Brain microvascular endothelial cell (primary cell): Measurements from ENCODE around the gene STEAP2.

ENCODE experiments used
- DNase-seq: peaks from one replicate; pipeline ENCODE4 v3.0.0-alpha.2; 2020
- H3K27ac ChIP-seq: fragments of 250-450 bp; sonication (Bioruptor Pico); 2 replicates; pipeline ENCODE4 v1.5.1; 2020; ENCODE audit warnings: mild to moderate bottlenecking, moderate library complexity
- H3K27me3 ChIP-seq: fragments of 250-450 bp; sonication (Bioruptor Pico); replicated peaks from 2 replicates; pipeline ENCODE4 v1.5.1; 2020; ENCODE audit warnings: mild to moderate bottlenecking
- H3K36me3 ChIP-seq: fragments of 250-450 bp; sonication (Bioruptor Pico); replicated peaks from 2 replicates; pipeline ENCODE4 v1.5.1; 2020; ENCODE audit warnings: mild to moderate bottlenecking
- H3K4me3 ChIP-seq: 2 replicates; pipeline ENCODE4 v1.5.1; 2011; ENCODE audit warnings: low read depth, mild to moderate bottlenecking, control low read depth, low read length, moderate library complexity
- CTCF ChIP-seq: IDR thresholded peaks from 2 replicates; pipeline ENCODE4 v1.5.1; 2011; ENCODE audit warnings: low read depth, mild to moderate bottlenecking, moderate library complexity, low read length, control low read depth, inconsistent platforms; ENCODE audit errors: missing control alignments
- in situ Hi-C: cut with HindIII; loops from 2 replicates; pipeline ENCODE4 v1.10.0; 2017; ENCODE audit warnings: low sequenced_read_pairs, low pct_ligation_motif_present

Gene STEAP2

GRCh38 chr7:90201500-90202195, 9.9 kb upstream of the STEAP2 start:
- Histone ChIP-seq H3K36me3 (no peaks in the 10 kb centered on the region), H3K27ac (no peak overlapping the region), H3K4me3 (no peak overlapping the region), H3K27me3 (no peaks in the 10 kb centered on the region)
- in situ Hi-C loops = no loop called here
- no peak for TF ChIP-seq CTCF
- DNase-seq = no peak

GRCh38 chr7:90207956-90208355, 3.6 kb upstream of the STEAP2 start:
- H3K4me3 ChIP-seq = no peak overlapping the region
- DNase-seq = no peak
- H3K36me3 ChIP-seq = no peaks in the 10 kb centered on the region
- no peak for TF ChIP-seq CTCF
- in situ Hi-C loops = no loop called here
- H3K27ac ChIP-seq = no peak overlapping the region
- H3K27me3 ChIP-seq = no peaks in the 10 kb centered on the region

- no peaks in the 10 kb centered on the region for H3K27me3 ChIP-seq
- in situ Hi-C loops = no loop called here
These were observed 1.8 kb upstream of the STEAP2 start for GRCh38 chr7:90209776-90210175.

GRCh38 chr7:90210475-90210874, 1.1 kb upstream of the STEAP2 start:
- no peaks in the 10 kb centered on the region for H3K27me3 ChIP-seq
- in situ Hi-C loops = no loop called here
- DNase-seq = no peak
- no peak for TF ChIP-seq CTCF
- no peaks in the 10 kb centered on the region for H3K36me3 ChIP-seq
- no peak overlapping the region for H3K27ac ChIP-seq
- H3K4me3 ChIP-seq = no peak overlapping the region

More at GRCh38 chr7:90209776-90210175, 1.8 kb upstream of the STEAP2 start:
- Histone ChIP-seq H3K27ac (no peak overlapping the region), H3K36me3 (no peaks in the 10 kb centered on the region), H3K4me3 (no peak overlapping the region)
- no peak for DNase-seq
- TF ChIP-seq CTCF = no peak

- TF ChIP-seq CTCF = no peak
- Histone ChIP-seq H3K4me3 (peak overlapping the region; percentile 63), H3K27me3 (no peaks in the 10 kb centered on the region), H3K27ac (no peak overlapping the region), H3K36me3 (no peaks in the 10 kb centered on the region)
- in situ Hi-C loops = no loop called here
- no peak for DNase-seq
These were observed 559 bp upstream of the STEAP2 start for GRCh38 chr7:90210981-90211380.

GRCh38 chr7:90212149-90212495, 582 bp downstream of the STEAP2 start:
- no peaks in the 10 kb centered on the region for H3K27me3 ChIP-seq
- TF ChIP-seq CTCF = no peak
- peak overlapping the region; percentile 63 for H3K4me3 ChIP-seq
- no peak overlapping the region for H3K27ac ChIP-seq
- in situ Hi-C loops = no loop called here
- DNase-seq = no peak
- H3K36me3 ChIP-seq = no peaks in the 10 kb centered on the region
